Measurements from ENCODE around the gene GLIPR2.

GLIPR2 gene

GRCh38 chr9:36208521-36209253, 72.2 kb downstream of the GLIPR2 start:
- no peak overlapping the region for H3K27ac ChIP-seq
- no peak for TF ChIP-seq ZFX (IDR thresholded peaks at IDR 0.05)
- no peak for TF ChIP-seq CTCF (conservative IDR thresholded peaks at IDR 0.05)

GRCh38 chr9:36210722-36211121, 74.2 kb downstream of the GLIPR2 start:
- TF ChIP-seq CTCF (conservative IDR thresholded peaks at IDR 0.05) = no peak
- H3K27ac ChIP-seq = no peak overlapping the region

GRCh38 chr9:36211510-36211909, 75.0 kb downstream of the GLIPR2 start:
- H3K27ac ChIP-seq = no peak overlapping the region
- TF ChIP-seq CTCF (conservative IDR thresholded peaks at IDR 0.05) (no peak), ZFX (IDR thresholded peaks at IDR 0.05) (no peak)

GRCh38 chr9:36213387-36213786, 76.9 kb downstream of the GLIPR2 start:
- no peak for TF ChIP-seq CTCF (conservative IDR thresholded peaks at IDR 0.05)
- no peak for TF ChIP-seq ZFX (IDR thresholded peaks at IDR 0.05)
- H3K27ac ChIP-seq = no peak overlapping the region
